ENCODE measurements around the gene PIK3R4.

PIK3R4 gene

DNA sequence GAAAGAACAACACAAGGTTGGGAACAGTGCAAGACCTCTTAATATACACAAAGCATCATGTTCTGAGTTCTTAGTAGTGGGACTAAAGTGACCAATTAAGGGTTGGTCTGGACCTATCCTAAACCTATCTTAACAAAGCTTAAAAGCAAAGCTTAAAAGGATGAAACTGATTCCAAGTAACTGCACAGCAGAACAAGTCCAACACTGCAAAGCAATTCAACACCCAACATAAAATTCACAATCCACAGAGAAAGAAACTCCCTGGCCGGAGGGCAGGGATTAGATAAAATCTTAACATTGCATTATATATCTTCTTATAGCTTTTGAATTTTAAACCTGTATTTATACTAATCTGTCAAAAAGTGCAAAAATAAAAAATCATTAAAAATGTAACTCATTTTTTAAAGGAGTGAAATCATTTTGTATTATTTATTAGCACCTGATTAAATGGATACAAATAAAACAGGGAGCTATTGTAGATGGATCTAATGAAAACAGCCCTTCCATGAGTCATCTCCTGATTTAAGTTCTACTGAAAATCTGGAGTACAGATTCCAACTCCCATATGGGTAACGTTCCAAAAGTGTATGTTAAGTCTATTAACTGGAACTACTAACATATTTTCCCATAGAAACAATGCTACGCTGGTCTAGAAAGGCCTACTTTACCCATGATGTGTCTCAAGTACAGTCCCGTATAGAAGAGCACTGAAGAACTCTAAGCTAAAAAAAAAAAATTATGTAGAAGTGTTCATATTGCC is 34.9 kb downstream of the PIK3R4 start:
- no peak for DNase-seq (ENCODE audit: low spot score)
- no peak overlapping the region for H3K27ac ChIP-seq
- TF ChIP-seq, protein P1, sequence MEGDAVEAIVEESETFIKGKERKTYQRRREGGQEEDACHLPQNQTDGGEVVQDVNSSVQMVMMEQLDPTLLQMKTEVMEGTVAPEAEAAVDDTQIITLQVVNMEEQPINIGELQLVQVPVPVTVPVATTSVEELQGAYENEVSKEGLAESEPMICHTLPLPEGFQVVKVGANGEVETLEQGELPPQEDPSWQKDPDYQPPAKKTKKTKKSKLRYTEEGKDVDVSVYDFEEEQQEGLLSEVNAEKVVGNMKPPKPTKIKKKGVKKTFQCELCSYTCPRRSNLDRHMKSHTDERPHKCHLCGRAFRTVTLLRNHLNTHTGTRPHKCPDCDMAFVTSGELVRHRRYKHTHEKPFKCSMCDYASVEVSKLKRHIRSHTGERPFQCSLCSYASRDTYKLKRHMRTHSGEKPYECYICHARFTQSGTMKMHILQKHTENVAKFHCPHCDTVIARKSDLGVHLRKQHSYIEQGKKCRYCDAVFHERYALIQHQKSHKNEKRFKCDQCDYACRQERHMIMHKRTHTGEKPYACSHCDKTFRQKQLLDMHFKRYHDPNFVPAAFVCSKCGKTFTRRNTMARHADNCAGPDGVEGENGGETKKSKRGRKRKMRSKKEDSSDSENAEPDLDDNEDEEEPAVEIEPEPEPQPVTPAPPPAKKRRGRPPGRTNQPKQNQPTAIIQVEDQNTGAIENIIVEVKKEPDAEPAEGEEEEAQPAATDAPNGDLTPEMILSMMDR (IDR thresholded peaks at IDR 0.05) = no peak
- no peak overlapping the region for H3K4me3 ChIP-seq

DNA sequence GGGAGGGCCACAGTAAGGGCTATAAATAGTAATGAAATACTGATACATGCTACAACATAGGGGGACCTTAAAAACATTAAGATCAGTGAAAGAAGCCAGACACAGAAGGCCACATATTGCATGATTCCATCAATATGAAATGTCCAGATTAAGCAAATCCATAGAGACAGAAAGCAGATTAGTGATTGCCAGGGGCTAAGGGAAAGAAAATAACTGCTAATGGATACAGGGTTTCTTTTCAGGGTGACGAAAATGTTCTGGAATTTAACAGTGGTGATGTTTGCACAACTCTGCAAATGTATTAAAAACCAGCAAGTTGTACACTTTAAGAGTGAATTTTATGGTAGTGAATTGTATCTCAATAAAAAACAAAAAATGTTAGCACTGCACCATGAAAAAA is 37.0 kb downstream of the PIK3R4 start:
- no peak overlapping the region for H3K27ac ChIP-seq
- TF ChIP-seq, protein P1 (IDR thresholded peaks at IDR 0.05) = no peak
- no peak for DNase-seq (ENCODE audit: low spot score)
- no peak overlapping the region for H3K4me3 ChIP-seq

DNA sequence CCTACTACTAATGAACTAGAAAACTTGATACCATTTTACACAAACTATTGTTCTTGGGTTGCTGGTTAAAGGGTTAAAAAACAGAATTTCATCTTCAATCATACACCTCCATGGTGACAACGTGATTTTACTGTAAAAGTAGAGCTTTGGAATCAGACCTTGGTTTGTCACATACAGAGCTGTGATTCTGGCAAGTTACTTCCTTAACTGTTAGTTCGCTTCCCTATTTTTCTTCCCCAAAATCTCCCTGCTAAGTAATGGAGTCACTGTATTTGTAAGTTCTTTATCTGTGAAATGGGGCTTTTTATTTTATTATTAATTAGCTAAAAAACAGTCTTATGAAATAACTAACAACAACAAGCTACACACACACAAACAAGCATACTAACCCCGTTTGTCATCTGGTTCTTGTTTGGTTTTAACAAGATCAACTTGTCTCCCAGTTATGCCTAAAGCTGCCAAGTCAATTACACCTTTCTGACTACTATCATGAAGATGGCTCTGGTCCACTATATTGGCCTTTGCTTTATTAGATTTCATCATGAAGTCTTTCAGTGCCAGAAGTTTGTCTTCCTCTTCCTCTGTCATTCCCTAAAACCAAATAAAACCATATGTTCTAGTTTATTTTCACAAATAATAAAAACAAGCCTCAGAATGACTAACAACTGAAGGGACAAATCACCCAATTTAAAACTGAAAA is 38.6 kb downstream of the PIK3R4 start:
- Histone ChIP-seq H3K4me3 (no peak overlapping the region), H3K27ac (no peak overlapping the region)

DNA sequence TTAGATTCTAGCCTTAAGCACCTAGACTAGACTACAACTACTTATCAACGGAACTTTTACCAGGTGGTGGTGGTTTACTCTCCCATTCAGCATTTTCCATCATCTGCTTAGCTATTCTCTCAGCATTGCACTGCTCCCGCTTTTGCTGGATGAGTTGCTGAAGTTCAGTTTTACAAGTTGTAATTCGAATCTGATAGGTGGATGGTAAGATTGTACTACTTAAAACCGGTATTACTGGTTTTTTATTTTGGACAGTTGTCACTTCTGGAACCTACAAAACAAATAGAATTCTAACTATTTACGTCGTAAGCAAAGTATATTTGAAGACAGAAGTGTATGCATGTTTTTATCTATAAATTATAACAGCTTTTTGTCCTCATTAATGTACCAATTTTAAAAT is 41.1 kb downstream of the PIK3R4 start:
- Histone ChIP-seq H3K27ac (no peak overlapping the region), H3K4me3 (no peak overlapping the region)
- DNase-seq (ENCODE audit: low spot score) = no peak
- TF ChIP-seq, protein P1 (IDR thresholded peaks at IDR 0.05) = no peak

More for the DNA sequence above, 38.6 kb downstream of the PIK3R4 start:
- TF ChIP-seq, protein P1 (IDR thresholded peaks at IDR 0.05) = no peak
- no peak for DNase-seq (ENCODE audit: low spot score)

DNA sequence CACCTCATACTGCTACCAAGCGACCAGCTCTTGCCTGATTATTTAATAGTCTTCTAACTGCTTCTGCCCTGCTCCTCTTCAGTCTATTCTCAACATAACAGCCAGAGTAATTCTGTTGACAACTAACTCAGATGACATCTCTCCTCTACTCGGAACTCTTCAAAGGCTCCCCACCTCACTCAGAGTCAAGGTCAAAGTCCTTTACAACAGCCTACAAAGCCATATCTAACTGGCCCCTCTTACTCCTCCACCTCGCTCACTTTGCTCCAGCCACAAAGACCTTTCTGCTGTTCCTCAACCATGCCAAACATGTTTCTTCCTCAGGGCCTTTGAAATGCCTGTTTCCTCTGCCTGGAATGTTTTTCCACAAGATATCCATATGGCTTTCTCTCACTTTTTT is 43.6 kb downstream of the PIK3R4 start:
- DNase-seq (ENCODE audit: low spot score) = no peak
- Histone ChIP-seq H3K4me3 (no peak overlapping the region), H3K27ac (no peak overlapping the region)
- TF ChIP-seq, protein P1 (IDR thresholded peaks at IDR 0.05) = no peak

DNA sequence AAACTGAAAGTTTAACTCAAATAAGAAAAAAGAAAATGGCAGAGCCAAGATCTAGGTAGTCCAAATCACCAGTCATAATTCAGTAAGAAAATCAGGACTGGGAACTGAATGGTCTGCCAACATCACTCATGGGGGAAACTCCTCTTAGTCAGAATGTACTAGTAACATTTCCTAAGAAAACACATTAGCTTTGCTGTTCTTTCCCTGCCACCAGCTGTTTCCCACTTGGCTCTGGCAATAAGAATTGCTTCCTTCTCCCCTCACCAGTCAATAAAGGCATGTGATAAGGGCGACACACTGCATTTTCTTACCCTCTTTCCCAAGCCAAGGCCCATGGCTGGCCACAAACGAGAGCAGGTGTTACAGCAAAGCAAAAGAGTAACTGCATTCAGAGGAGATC is 46.1 kb downstream of the PIK3R4 start:
- no peak for DNase-seq (ENCODE audit: low spot score)
- Histone ChIP-seq H3K4me3 (no peak overlapping the region), H3K27ac (peak overlapping the region in 1 of 2 donors; percentile 28)
- TF ChIP-seq, protein P1 (IDR thresholded peaks at IDR 0.05) = no peak

DNA sequence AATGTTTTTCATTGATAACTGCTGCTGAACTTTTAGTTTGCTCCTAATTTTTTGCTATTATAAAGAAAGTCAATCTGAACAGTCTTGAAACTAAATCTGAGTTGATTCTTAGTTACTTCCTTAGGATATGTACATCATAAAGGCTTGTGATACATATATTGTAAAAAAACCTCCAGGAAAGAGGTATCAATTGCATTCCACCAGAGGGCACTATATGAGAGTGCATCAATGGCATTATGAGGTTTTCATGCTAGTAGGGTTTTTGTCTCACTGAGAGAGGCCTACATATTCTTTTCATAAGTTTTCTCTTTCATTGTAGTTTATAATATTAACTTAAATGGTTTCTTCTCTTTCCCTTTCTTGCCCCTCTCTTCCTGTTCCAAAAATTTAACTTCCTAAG is 46.9 kb downstream of the PIK3R4 start:
- Histone ChIP-seq H3K4me3 (no peak overlapping the region), H3K27ac (no peak overlapping the region)
- DNase-seq (ENCODE audit: low spot score) = no peak
- TF ChIP-seq, protein P1 (IDR thresholded peaks at IDR 0.05) = no peak

All from coronary artery (tissue), 2 donors.